Osteoblast (primary cell): Measurements from ENCODE around the gene KHSRP. TPM values are rescaled to one million over a fixed set of nuclear protein-coding genes. Genes with fewer than 3 reads are reported as not detected.
A peak's percentile ranks its signal among the peaks of the same experiment; 100 is the strongest.

ENCODE experiments used
- DNase-seq: peaks from one replicate; pipeline ENCODE4 v3.0.0; 2011; ENCODE audit warnings: low spot score, mixed read lengths; ENCODE audit not compliant: insufficient read length; ENCODE audit errors: missing footprints
- H2AFZ ChIP-seq: 2 replicates; pipeline ENCODE4 v1.6.0; 2011; ENCODE audit warnings: mild to moderate bottlenecking, low read length
- H3K27ac ChIP-seq: 2 replicates; pipeline ENCODE4 v1.5.1; 2011; ENCODE audit warnings: mild to moderate bottlenecking, low read depth, low read length, moderate library complexity
- H3K27me3 ChIP-seq: 2 replicates; pipeline ENCODE4 v1.6.0; 2012; ENCODE audit warnings: mild to moderate bottlenecking, control low read depth, inconsistent platforms, low read length, moderate library complexity; ENCODE audit not compliant: insufficient read depth
- H3K36me3 ChIP-seq: 2 replicates; pipeline ENCODE4 v1.5.1; 2011; ENCODE audit warnings: mild to moderate bottlenecking, low read length, control low read depth, moderate library complexity; ENCODE audit not compliant: insufficient read depth
- H3K4me1 ChIP-seq: 2 replicates; pipeline ENCODE4 v1.5.1; 2011; ENCODE audit warnings: mild to moderate bottlenecking, low read length, control low read depth, moderate library complexity; ENCODE audit not compliant: insufficient read depth
- H3K4me2 ChIP-seq: 2 replicates; pipeline ENCODE4 v1.6.0; 2011; ENCODE audit warnings: mild to moderate bottlenecking, low read length; ENCODE audit not compliant: insufficient read depth
- H3K4me3 ChIP-seq: fragments of 200-600 bp; sonication (generic); 3 replicates; pipeline ENCODE4 v1.5.1; 2012; ENCODE audit warnings: mild to moderate bottlenecking, low read length, inconsistent platforms; ENCODE audit not compliant: insufficient read depth
- H3K79me2 ChIP-seq: 2 replicates; pipeline ENCODE4 v1.6.0; 2012; ENCODE audit warnings: mild to moderate bottlenecking, low read length, control low read depth, inconsistent platforms; ENCODE audit not compliant: insufficient read depth
- H3K9me3 ChIP-seq: 2 replicates; pipeline ENCODE4 v1.5.1; 2011; ENCODE audit warnings: low read depth, low read length, control low read depth
- H4K20me1 ChIP-seq: 2 replicates; pipeline ENCODE4 v1.6.0; 2012; ENCODE audit warnings: mild to moderate bottlenecking, low read length, control low read depth; ENCODE audit not compliant: insufficient read depth
- CTCF ChIP-seq: IDR thresholded peaks from 2 replicates; pipeline ENCODE4 v1.5.1; 2011; ENCODE audit warnings: mild to moderate bottlenecking, low read depth, low read length, moderate library complexity; ENCODE audit errors: extremely low read depth
- total RNA-seq: library from RNA; depleted of rRNA; stranded (reverse); fragments of >200 nt; gene quantifications from 2 replicates; pipeline ENCODE4 v1.2.3, GENCODE V29; 2012

KHSRP gene
- total RNA-seq, 1 donor, result 90.5 TPM

DNA sequence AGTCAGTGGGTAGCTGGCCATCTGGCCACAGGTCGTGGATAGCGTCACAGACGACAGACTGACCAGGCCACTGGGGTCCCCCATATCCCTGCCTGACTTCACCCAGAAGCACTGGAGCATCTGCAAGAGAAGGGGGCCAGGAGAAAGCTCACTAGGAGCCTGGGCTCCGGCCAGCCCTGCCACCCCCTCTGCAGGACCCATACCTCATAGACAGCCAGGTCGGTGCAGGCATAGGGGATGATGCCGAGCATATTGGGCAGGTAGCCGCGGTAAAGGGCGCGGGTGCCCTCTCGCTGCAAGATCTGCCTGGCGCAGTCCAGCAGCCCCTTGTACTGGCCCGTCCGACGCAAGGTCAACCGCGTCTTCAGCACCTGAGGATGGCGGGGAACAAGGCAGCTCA, 2.5 kb upstream of the KHSRP start:
- Histone ChIP-seq H3K4me1 (peaks cover 5% of the 10 kb centered on the region), H2AFZ (no peak overlapping the region), H3K79me2 (peaks cover 22% of the 10 kb centered on the region), H3K4me2 (no peak overlapping the region), H3K4me3 (no peak overlapping the region), H3K9me3 (no peaks in the 10 kb centered on the region), H3K36me3 (peaks cover 6% of the 10 kb centered on the region), H4K20me1 (peaks cover 19% of the 10 kb centered on the region), H3K27me3 (peaks cover 2% of the 10 kb centered on the region), H3K27ac (no peak overlapping the region)
- no peak for TF ChIP-seq CTCF
- DNase-seq, result peak; percentile 64

DNA sequence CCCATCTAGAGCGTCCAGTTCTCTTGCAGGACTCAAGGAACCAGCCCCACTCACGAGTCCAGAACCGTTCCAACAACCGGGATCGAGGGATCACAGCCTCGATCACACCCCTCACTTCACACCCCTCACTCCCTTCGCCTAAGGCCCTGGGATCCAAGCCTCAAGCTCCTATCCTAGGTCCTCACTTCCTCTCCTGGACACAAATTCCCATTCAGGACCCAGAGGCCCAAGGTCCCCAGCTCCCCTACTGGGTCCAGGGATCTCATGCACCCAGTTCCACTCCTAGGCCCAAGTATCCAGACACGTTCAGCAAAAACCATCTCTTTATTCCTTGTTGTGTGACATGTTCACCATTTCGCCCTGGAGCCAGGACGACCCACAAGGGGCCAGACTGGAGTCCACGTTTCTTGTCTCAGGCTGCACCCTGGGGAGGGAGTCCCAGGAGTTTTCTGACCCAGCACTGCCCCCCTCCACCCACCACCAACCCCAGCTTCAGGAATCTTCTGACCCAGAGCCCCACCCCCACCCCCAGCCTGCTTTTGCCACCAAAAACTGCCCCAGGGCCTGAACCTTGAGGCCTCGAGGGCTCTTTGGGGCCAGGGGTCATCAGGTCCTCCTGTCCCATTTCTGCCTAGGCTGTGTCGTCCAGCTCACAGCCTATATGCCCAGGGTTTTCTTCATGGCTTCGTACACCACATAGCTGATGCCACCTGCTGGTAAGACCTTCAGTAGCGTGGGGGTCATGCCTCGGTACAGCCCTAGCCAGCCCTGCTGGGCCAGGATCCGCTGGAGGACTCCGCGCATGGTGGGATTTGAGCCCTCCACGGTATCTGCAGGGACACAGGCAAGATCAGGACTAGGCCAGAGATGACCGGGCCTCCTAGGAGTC, 1.4 kb upstream of the KHSRP start:
- Histone ChIP-seq H3K27me3 (no peaks in the 10 kb centered on the region), H3K4me1 (peaks cover 5% of the 10 kb centered on the region), H3K9me3 (no peaks in the 10 kb centered on the region), H3K79me2 (peaks cover 33% of the 10 kb centered on the region), H4K20me1 (peaks cover 31% of the 10 kb centered on the region), H3K27ac (peak overlapping the region; percentile 40), H3K4me2 (peak overlapping the region; percentile 2), H3K36me3 (peaks cover 18% of the 10 kb centered on the region), H3K4me3 (no peak overlapping the region), H2AFZ (peak overlapping the region; percentile 87)
- peak; percentile 45 for DNase-seq
- TF ChIP-seq CTCF, result no peak

GRCh38 chr19:6424939-6425731, 524 bp upstream of the KHSRP start:
- H3K9me3 ChIP-seq, result no peaks in the 10 kb centered on the region
- H3K36me3 ChIP-seq, result peaks cover 26% of the 10 kb centered on the region
- no peak overlapping the region for H3K4me3 ChIP-seq
- no peak for TF ChIP-seq CTCF
- peaks cover 42% of the 10 kb centered on the region for H3K79me2 ChIP-seq
- H2AFZ ChIP-seq, result peak overlapping the region; percentile 87
- H3K4me1 ChIP-seq, result peaks cover 5% of the 10 kb centered on the region
- no peaks in the 10 kb centered on the region for H3K27me3 ChIP-seq
- peaks cover 38% of the 10 kb centered on the region for H4K20me1 ChIP-seq
- H3K4me2 ChIP-seq, result peak overlapping the region; percentile 2
- peak; percentile 100 for DNase-seq
- peak overlapping the region; percentile 40 for H3K27ac ChIP-seq
